ENCODE measurements around the gene ARSI. TPM values are rescaled to one million over a fixed set of nuclear protein-coding genes. Genes with fewer than 3 reads are reported as not detected.
A peak's percentile ranks its signal among the peaks of the same experiment; 100 is the strongest.

The ARSI gene
- total RNA-seq, 2 donors from 2014 or later = 2.4 to 2.7 TPM

GRCh38 chr5:150304481-150305081 lies 1.9 kb upstream of the ARSI start:
- Histone ChIP-seq H3K4me1 (ENCODE audit: control insufficient read depth, insufficient read depth, low read length) (peaks cover 11% of the 10 kb centered on the region), H3K27ac (ENCODE audit: low read depth, low read length) (no peak overlapping the region), H3K9me3 (ENCODE audit: control insufficient read depth, low read length) (no peaks in the 10 kb centered on the region), H3K36me3 (ENCODE audit: control insufficient read depth, insufficient read depth, low read length) (no peaks in the 10 kb centered on the region), H3K9ac (ENCODE audit: extremely low read depth, low read length, poor library complexity, severe bottlenecking) (no peak overlapping the region), H3K4me3 (ENCODE audit: low read length) (no peak overlapping the region), H3K27me3 (ENCODE audit: control insufficient read depth, insufficient read depth, low read length, poor library complexity, severe bottlenecking) (peaks cover 33% of the 10 kb centered on the region)
- Mint-ChIP-seq H3K4me1 (peaks cover 28% of the 10 kb centered on the region), H3K27ac (no peak overlapping the region), H3K4me3 (no peak overlapping the region), H3K36me3 (ENCODE audit: low read depth) (no peaks in the 10 kb centered on the region), H3K27me3 (ENCODE audit: insufficient read depth) (peaks cover 49% of the 10 kb centered on the region), H3K9me3 (no peaks in the 10 kb centered on the region)
- TF ChIP-seq, protein P1, sequence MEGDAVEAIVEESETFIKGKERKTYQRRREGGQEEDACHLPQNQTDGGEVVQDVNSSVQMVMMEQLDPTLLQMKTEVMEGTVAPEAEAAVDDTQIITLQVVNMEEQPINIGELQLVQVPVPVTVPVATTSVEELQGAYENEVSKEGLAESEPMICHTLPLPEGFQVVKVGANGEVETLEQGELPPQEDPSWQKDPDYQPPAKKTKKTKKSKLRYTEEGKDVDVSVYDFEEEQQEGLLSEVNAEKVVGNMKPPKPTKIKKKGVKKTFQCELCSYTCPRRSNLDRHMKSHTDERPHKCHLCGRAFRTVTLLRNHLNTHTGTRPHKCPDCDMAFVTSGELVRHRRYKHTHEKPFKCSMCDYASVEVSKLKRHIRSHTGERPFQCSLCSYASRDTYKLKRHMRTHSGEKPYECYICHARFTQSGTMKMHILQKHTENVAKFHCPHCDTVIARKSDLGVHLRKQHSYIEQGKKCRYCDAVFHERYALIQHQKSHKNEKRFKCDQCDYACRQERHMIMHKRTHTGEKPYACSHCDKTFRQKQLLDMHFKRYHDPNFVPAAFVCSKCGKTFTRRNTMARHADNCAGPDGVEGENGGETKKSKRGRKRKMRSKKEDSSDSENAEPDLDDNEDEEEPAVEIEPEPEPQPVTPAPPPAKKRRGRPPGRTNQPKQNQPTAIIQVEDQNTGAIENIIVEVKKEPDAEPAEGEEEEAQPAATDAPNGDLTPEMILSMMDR (conservative IDR thresholded peaks at IDR 0.05) = no peak
- WGBS, 2 experiments (ENCODE audit: insufficient coverage in 1 of 2, insufficient read length in 1 of 2) = 88 to 95% methylated on average over 4 of the region's 4 CpGs
- no peak for DNase-seq

GRCh38 chr5:150303660-150304386 lies 1.1 kb upstream of the ARSI start:
- H3K36me3 Mint-ChIP-seq (ENCODE audit: low read depth) = no peaks in the 10 kb centered on the region
- DNase-seq = no peak
- no peak overlapping the region for H3K27ac ChIP-seq (ENCODE audit: low read depth, low read length)
- no peaks in the 10 kb centered on the region for H3K9me3 Mint-ChIP-seq
- TF ChIP-seq, protein P1 (conservative IDR thresholded peaks at IDR 0.05) = no peak
- no peak overlapping the region for H3K4me3 Mint-ChIP-seq
- no peak overlapping the region for H3K9ac ChIP-seq (ENCODE audit: extremely low read depth, low read length, poor library complexity, severe bottlenecking)
- H3K27me3 Mint-ChIP-seq (ENCODE audit: insufficient read depth) = peaks cover 52% of the 10 kb centered on the region
- H3K27me3 ChIP-seq (ENCODE audit: control insufficient read depth, insufficient read depth, low read length, poor library complexity, severe bottlenecking) = peaks cover 33% of the 10 kb centered on the region
- WGBS, 2 experiments (ENCODE audit: insufficient coverage in 1 of 2, insufficient read length in 1 of 2) = 81 to 83% methylated on average over 6 to 7 of the region's 7 CpGs
- H3K4me3 ChIP-seq (ENCODE audit: low read length) = no peak overlapping the region
- H3K4me1 ChIP-seq (ENCODE audit: control insufficient read depth, insufficient read depth, low read length) = peaks cover 13% of the 10 kb centered on the region
- H3K36me3 ChIP-seq (ENCODE audit: control insufficient read depth, insufficient read depth, low read length) = no peaks in the 10 kb centered on the region
- H3K9me3 ChIP-seq (ENCODE audit: control insufficient read depth, low read length) = no peaks in the 10 kb centered on the region
- no peak overlapping the region for H3K27ac Mint-ChIP-seq
- H3K4me1 Mint-ChIP-seq = peaks cover 35% of the 10 kb centered on the region

DNA sequence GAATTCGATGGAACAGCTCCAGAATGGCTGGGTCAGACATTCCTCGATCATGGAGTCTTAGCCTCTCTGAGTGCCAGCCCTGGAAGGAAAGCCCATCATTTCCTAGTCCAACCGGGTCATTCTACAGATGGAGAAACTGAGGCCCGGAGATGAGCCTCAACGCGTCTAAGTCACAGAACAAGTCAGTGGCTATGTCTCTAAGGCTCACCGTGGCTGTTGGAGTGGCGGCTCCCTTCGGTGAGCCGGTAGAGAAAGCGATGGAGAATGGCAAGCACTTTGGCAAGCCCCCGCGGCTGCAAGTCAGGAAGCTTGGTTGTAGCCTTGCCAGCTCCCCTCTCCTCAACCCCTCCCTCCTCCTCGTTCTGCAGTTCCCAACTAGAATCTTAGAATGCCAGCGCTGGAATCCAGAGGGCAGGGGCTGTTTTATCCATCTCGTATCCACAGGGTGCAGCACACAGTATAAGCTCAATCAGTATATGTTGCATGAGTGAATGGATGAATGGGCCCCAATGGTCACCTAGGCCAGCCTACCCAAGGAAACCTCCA lies 438 bp upstream of the ARSI start:
- Histone ChIP-seq H3K27ac (ENCODE audit: low read depth, low read length) (no peak overlapping the region), H3K4me3 (ENCODE audit: low read length) (peak overlapping the region; percentile 71), H3K36me3 (ENCODE audit: control insufficient read depth, insufficient read depth, low read length) (no peaks in the 10 kb centered on the region), H3K4me1 (ENCODE audit: control insufficient read depth, insufficient read depth, low read length) (peaks cover 20% of the 10 kb centered on the region), H3K27me3 (ENCODE audit: control insufficient read depth, insufficient read depth, low read length, poor library complexity, severe bottlenecking) (peaks cover 33% of the 10 kb centered on the region), H3K9me3 (ENCODE audit: control insufficient read depth, low read length) (no peaks in the 10 kb centered on the region), H3K9ac (ENCODE audit: extremely low read depth, low read length, poor library complexity, severe bottlenecking) (no peak overlapping the region)
- Mint-ChIP-seq H3K27ac (no peak overlapping the region), H3K27me3 (ENCODE audit: insufficient read depth) (peaks cover 56% of the 10 kb centered on the region), H3K9me3 (no peaks in the 10 kb centered on the region), H3K36me3 (ENCODE audit: low read depth) (no peaks in the 10 kb centered on the region), H3K4me3 (peak overlapping the region; percentile 62), H3K4me1 (peaks cover 39% of the 10 kb centered on the region)
- no peak for DNase-seq
- WGBS, 2 experiments (ENCODE audit: insufficient coverage in 1 of 2, insufficient read length in 1 of 2) = 22 to 34% methylated on average over 12 to 16 of the region's 16 CpGs
- TF ChIP-seq, protein P1 (conservative IDR thresholded peaks at IDR 0.05) = no peak

Data from endodermal cell (in vitro differentiated cells).